ENCODE data around the gene ZCCHC17.

- no peak for TF ChIP-seq FOXM1 (IDR thresholded peaks at IDR 0.05; ENCODE audit: borderline replicate concordance)
- no peak for TF ChIP-seq ARNT (IDR thresholded peaks at IDR 0.05)
- TF ChIP-seq TARDBP (IDR thresholded peaks at IDR 0.05), result no peak
These were observed 83.3 kb downstream of the ZCCHC17 start for GRCh38 chr1:31380181-31380580.

Measured in HEK293T (cell line).